Measurements from ENCODE around the gene HMG20B.

- TF ChIP-seq POLR2A (IDR thresholded peaks at IDR 0.05) (no peak), CTCF (IDR thresholded peaks at IDR 0.05) (no peak)
Measured at GRCh38 chr19:3578390-3578789, 5.6 kb downstream of the HMG20B start.
